Panc1 (cell line): ENCODE results near the gene GNG4. TPM values are rescaled to one million over a fixed set of nuclear protein-coding genes. Genes with fewer than 3 reads are reported as not detected.

Experiments used
- ATAC-seq: fragments of 200-7000 bp; cut with Tn5 transposase; 2 replicates; pipeline ENCODE4 v1.9.1; 2020; ENCODE audit warnings: mild to moderate bottlenecking, moderate library complexity
- BruUV-seq: library from RNA; stranded (reverse); fragments of 400-500 nt; replicated peaks from 2 replicates; lab custom pipeline; 2021; lab: Mats Ljungman, UMichigan
- CTCF ChIA-PET: fragments of 300-600 bp; sonication (Branson Sonifier 250); formaldehyde crosslinking; loops from one replicate; lab custom pipeline; 2022; ENCODE audit warnings: antibody characterized with exemption; lab: Charles Lee
- POLR2A ChIA-PET: fragments of 300-600 bp; sonication (Branson Sonifier 250); formaldehyde crosslinking; loops from one replicate; lab custom pipeline; 2022; ENCODE audit warnings: antibody characterized with exemption; lab: Charles Lee
- DNase-seq: peaks from one replicate; pipeline ENCODE4 v3.0.0-alpha.2; 2010; ENCODE audit warnings: low read depth, low spot score
- H3K27ac ChIP-seq: 2 replicates; pipeline ENCODE4 v1.5.1; 2011; ENCODE audit warnings: mild to moderate bottlenecking, low read length, inconsistent platforms
- H3K27me3 ChIP-seq: fragments of 200-500 bp; sonication (Bioruptor generic); 2 replicates; pipeline ENCODE4 v1.6.0; 2014; ENCODE audit warnings: low read length, inconsistent platforms; ENCODE audit not compliant: control insufficient read depth, insufficient read depth
- H3K36me3 ChIP-seq: fragments of 200-500 bp; sonication (Bioruptor generic); 2 replicates; pipeline ENCODE4 v1.5.1; 2014; ENCODE audit warnings: inconsistent platforms, mild to moderate bottlenecking, low read length, moderate library complexity; ENCODE audit not compliant: control insufficient read depth, insufficient read depth
- H3K4me1 ChIP-seq: 2 replicates; pipeline ENCODE4 v1.5.1; 2011; ENCODE audit warnings: inconsistent platforms, mild to moderate bottlenecking, low read length, moderate library complexity; ENCODE audit not compliant: control insufficient read depth, insufficient read depth
- H3K4me3 ChIP-seq, 2 experiments: 2 replicates each; pipeline ENCODE4 v1.5.1; 2011 to 2012; ENCODE audit warnings: low read depth in 2 of 2, low read length in 2 of 2, mild to moderate bottlenecking in 2 of 2, inconsistent platforms in 1 of 2, moderate library complexity in 1 of 2
- H3K9me3 ChIP-seq: fragments of 200-500 bp; sonication (Bioruptor generic); 2 replicates; pipeline ENCODE4 v1.5.1; 2014; ENCODE audit warnings: low read depth, mild to moderate bottlenecking, inconsistent platforms, low read length, moderate library complexity; ENCODE audit not compliant: control insufficient read depth, insufficient read depth
- CTCF ChIP-seq: fragments of 450-650 bp; IDR thresholded peaks from 2 replicates; pipeline ENCODE4 v1.5.1; 2017; ENCODE audit warnings: mild to moderate bottlenecking
- POLR2AphosphoS5 ChIP-seq: IDR thresholded peaks from 2 replicates; pipeline ENCODE4 v1.6.1; 2012; ENCODE audit warnings: mild to moderate bottlenecking, low read depth, low read length, moderate library complexity
- REST ChIP-seq, 2 experiments: IDR thresholded peaks; 2 replicates each; pipeline ENCODE4 v1.6.1; 2011 to 2012; ENCODE audit warnings: low read depth in 2 of 2, control low read depth in 1 of 2, low read length in 1 of 2, mild to moderate bottlenecking in 1 of 2, moderate library complexity in 1 of 2; ENCODE audit not compliant: insufficient read depth in 1 of 2
- SIN3A ChIP-seq: IDR thresholded peaks from 2 replicates; pipeline ENCODE4 v1.6.1; 2012; ENCODE audit warnings: low read depth, mild to moderate bottlenecking, low read length, moderate library complexity, borderline replicate concordance; ENCODE audit not compliant: insufficient read depth
- TCF7L2 ChIP-seq: IDR thresholded peaks from 2 replicates; pipeline ENCODE4 v1.6.1; 2011; ENCODE audit warnings: mild to moderate bottlenecking, low read depth, low read length, inconsistent platforms
- in situ Hi-C: cut with HindIII; loops from 2 replicates; pipeline ENCODE4 v1.10.0; 2016; ENCODE audit warnings: low sequenced_read_pairs, low pct_unique_long_range_greater_than_20kb
- intact Hi-C: fragments of 100-400 bp; cut with micrococcal nuclease; formaldehyde crosslinking; loops from one replicate; pipeline ENCODE4 v1.10.0; 2022; ENCODE audit not compliant: unreplicated experiment
- total RNA-seq: library from RNA; stranded (reverse); gene quantifications from one replicate; pipeline ENCODE4 v1.2.1, GENCODE V29; 2021; ENCODE audit not compliant: unreplicated experiment

The GNG4 gene
- total RNA-seq, 1 experiment from 2014 or later: 1.1 TPM

- Histone ChIP-seq H3K4me3 (no peak overlapping the region), H3K27ac (no peak overlapping the region), H3K4me1 (no peaks in the 10 kb centered on the region), H3K9me3 (no peaks in the 10 kb centered on the region), H3K36me3 (no peaks in the 10 kb centered on the region), H3K27me3 (no peaks in the 10 kb centered on the region)
- peak; percentile 92 for ATAC-seq
- DNase-seq: no peak
- intact Hi-C loops (loop anchor here (5.0 kb wide), 2 partner anchors 91 to 461 kb away; no protein-coding TSS in a partner anchor), in situ Hi-C loops (no loop called here)
- POLR2A ChIA-PET: no interaction called here
- CTCF ChIA-PET: no interaction called here
- TF ChIP-seq TCF7L2 (no peak), POLR2AphosphoS5 (no peak), REST (IDR thresholded peaks at IDR 0.05; ENCODE audit: insufficient read depth in 1 of 2, low read depth in 2 of 2, low read length in 1 of 2) (no peak), CTCF (peak; percentile 68)
- BruUV-seq: no TSS peak
Measured at GRCh38 chr1:235511470-235512240, 137.9 kb downstream of the GNG4 start.

- BruUV-seq: no TSS peak
- TF ChIP-seq CTCF: no peak
- TF ChIP-seq REST (IDR thresholded peaks at IDR 0.05; ENCODE audit: insufficient read depth in 1 of 2, low read depth in 2 of 2, low read length in 1 of 2): no peak
- TF ChIP-seq POLR2AphosphoS5: no peak
- TF ChIP-seq SIN3A: no peak
- TF ChIP-seq TCF7L2: no peak
- ChIA-PET POLR2A (no interaction called here), CTCF (no interaction called here)
- H3K4me1 ChIP-seq: no peaks in the 10 kb centered on the region; the same call in 1 of the 2 replicates
- no peak for ATAC-seq
- H3K27ac ChIP-seq: no peak overlapping the region
- intact Hi-C loops: loop anchor here (5.0 kb wide), 2 partner anchors 91 to 461 kb away; no protein-coding TSS in a partner anchor
- in situ Hi-C loops: no loop called here
- H3K9me3 ChIP-seq: no peaks in the 10 kb centered on the region
- H3K4me3 ChIP-seq: no peak overlapping the region
- H3K27me3 ChIP-seq: no peaks in the 10 kb centered on the region
- DNase-seq: no peak
- H3K36me3 ChIP-seq: no peaks in the 10 kb centered on the region
Measured at GRCh38 chr1:235510823-235511222, 138.8 kb downstream of the GNG4 start.
